GM18517 (cell line): ENCODE data around the gene FPGS.

Experiments
- ATAC-seq: cut with Tn5 transposase; IDR thresholded peaks from one replicate; pipeline ENCODE4 v1.9.1; 2021; ENCODE audit warnings: mild to moderate bottlenecking, moderate library complexity; ENCODE audit not compliant: unreplicated experiment

The FPGS gene

GRCh38 chr9:127810378-127811187, 7.9 kb downstream of the FPGS start:
- no peak for ATAC-seq

GRCh38 chr9:127812011-127812410, 9.3 kb downstream of the FPGS start:
- no peak for ATAC-seq

- ATAC-seq = no peak
Observed at GRCh38 chr9:127812936-127813675, 10.4 kb downstream of the FPGS start.

- ATAC-seq = no peak
Observed at GRCh38 chr9:127813686-127814226, 11.1 kb downstream of the FPGS start.

GRCh38 chr9:127814619-127815511, 12.2 kb downstream of the FPGS start:
- ATAC-seq = no peak

GRCh38 chr9:127815512-127816361, 13.1 kb downstream of the FPGS start:
- no peak for ATAC-seq

- no peak for ATAC-seq
Observed at GRCh38 chr9:127816362-127816725, 13.7 kb downstream of the FPGS start.

GRCh38 chr9:127816728-127817127, 14.0 kb downstream of the FPGS start:
- ATAC-seq = no peak

- ATAC-seq = no peak
Observed at GRCh38 chr9:127817881-127818434, 15.3 kb downstream of the FPGS start.

- ATAC-seq = no peak
Observed at GRCh38 chr9:127818574-127818973, 15.9 kb downstream of the FPGS start.

- no peak for ATAC-seq
Observed at GRCh38 chr9:127822108-127822507, 19.4 kb downstream of the FPGS start.

GRCh38 chr9:127825319-127826051, 22.8 kb downstream of the FPGS start:
- no peak for ATAC-seq

GRCh38 chr9:127826253-127826913, 23.7 kb downstream of the FPGS start:
- ATAC-seq = no peak

- ATAC-seq = no peak
Observed at GRCh38 chr9:127828262-127829031, 25.8 kb downstream of the FPGS start.

- no peak for ATAC-seq
Observed at GRCh38 chr9:127829205-127829906, 26.7 kb downstream of the FPGS start.

- no peak for ATAC-seq
Observed at GRCh38 chr9:127832248-127832647, 29.6 kb downstream of the FPGS start.

- ATAC-seq = no peak
Observed at GRCh38 chr9:127833555-127833954, 30.9 kb downstream of the FPGS start.
